Bronchial epithelial cell (primary cell): ENCODE results near the gene GGT7. TPM values are rescaled to one million over a fixed set of nuclear protein-coding genes. Genes with fewer than 3 reads are reported as not detected.

Experiments
- DNase-seq: peaks from one replicate; pipeline ENCODE4 v3.0.0-alpha.2; 2010; ENCODE audit warnings: low read depth
- FAIRE-seq: peaks from 2 replicates; lab custom pipeline; 2011; peaks lifted over from hg19 to GRCh38; lab: Jason Lieb, UNC
- H3K27me3 ChIP-seq: 2 replicates; pipeline ENCODE4 v1.5.1; 2011; ENCODE audit warnings: low read length; ENCODE audit not compliant: control insufficient read depth, insufficient read depth
- H3K36me3 ChIP-seq: 2 replicates; pipeline ENCODE4 v1.5.1; 2011; ENCODE audit warnings: low read length; ENCODE audit not compliant: control insufficient read depth, insufficient read depth
- H3K4me3 ChIP-seq: 2 replicates; pipeline ENCODE4 v1.5.1; 2011; ENCODE audit warnings: mild to moderate bottlenecking, low read depth, low read length, control low read depth
- total RNA-seq: library from RNA; depleted of rRNA; stranded (reverse); fragments of >200 nt; gene quantifications from 2 replicates; pipeline ENCODE4 v1.2.1, GENCODE V29; 2014
- TF ChIP-seq, protein P1 (sequence below): IDR thresholded peaks from 2 replicates; pipeline ENCODE4 v1.5.1; 2011; ENCODE audit warnings: mild to moderate bottlenecking, moderate library complexity, low read length, control low read depth, inconsistent platforms; ENCODE audit not compliant: insufficient read depth, severe bottlenecking

GGT7 gene
- total RNA-seq, 1 donor from 2014 or later = 1.6 TPM

DNA sequence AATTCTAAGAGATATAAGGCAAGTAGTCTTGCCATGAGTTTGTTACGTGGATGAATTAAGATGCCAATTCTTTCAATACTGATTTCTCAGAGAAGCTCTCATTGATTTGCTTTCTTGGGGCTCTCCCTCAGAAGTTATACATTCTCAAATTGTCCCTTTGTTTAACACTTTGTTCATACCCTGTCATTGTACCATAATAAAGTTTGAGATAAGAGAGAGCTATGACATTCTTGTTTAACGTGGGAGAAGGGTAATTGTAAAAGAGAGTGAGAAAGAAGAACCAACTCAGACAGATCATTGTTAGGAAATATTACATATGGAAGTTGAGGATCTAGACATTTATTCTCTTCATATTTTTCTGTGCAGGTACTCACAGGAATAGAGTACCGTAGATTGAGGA, 22.8 kb upstream of the GGT7 start:
- DNase-seq (no peak), FAIRE-seq (no peak)
- TF ChIP-seq, protein P1, sequence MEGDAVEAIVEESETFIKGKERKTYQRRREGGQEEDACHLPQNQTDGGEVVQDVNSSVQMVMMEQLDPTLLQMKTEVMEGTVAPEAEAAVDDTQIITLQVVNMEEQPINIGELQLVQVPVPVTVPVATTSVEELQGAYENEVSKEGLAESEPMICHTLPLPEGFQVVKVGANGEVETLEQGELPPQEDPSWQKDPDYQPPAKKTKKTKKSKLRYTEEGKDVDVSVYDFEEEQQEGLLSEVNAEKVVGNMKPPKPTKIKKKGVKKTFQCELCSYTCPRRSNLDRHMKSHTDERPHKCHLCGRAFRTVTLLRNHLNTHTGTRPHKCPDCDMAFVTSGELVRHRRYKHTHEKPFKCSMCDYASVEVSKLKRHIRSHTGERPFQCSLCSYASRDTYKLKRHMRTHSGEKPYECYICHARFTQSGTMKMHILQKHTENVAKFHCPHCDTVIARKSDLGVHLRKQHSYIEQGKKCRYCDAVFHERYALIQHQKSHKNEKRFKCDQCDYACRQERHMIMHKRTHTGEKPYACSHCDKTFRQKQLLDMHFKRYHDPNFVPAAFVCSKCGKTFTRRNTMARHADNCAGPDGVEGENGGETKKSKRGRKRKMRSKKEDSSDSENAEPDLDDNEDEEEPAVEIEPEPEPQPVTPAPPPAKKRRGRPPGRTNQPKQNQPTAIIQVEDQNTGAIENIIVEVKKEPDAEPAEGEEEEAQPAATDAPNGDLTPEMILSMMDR = no peak
- Histone ChIP-seq H3K27me3 (no peaks in the 10 kb centered on the region), H3K36me3 (no peaks in the 10 kb centered on the region), H3K4me3 (no peak overlapping the region)

DNA sequence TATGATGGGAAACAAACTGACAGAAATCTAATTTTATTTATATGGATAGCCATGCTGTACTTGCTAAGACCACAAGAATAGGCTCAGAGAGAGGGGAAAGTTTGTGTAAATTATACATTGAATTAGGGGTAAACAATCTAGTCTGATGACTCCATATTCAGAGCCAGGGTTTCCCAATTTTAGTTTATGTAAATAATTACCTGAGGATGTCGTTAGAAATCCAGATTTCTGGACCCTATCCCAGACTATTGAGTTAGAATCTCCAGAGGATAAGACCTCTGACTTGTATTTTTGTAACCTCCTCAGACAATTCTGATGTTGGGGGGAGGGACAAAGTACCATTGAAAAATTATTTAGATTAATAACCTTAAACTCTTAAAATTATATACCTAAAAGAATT, 22.1 kb upstream of the GGT7 start:
- Histone ChIP-seq H3K36me3 (no peaks in the 10 kb centered on the region), H3K27me3 (no peaks in the 10 kb centered on the region), H3K4me3 (no peak overlapping the region)
- DNase-seq (no peak), FAIRE-seq (no peak)
- TF ChIP-seq, protein P1 = no peak

DNA sequence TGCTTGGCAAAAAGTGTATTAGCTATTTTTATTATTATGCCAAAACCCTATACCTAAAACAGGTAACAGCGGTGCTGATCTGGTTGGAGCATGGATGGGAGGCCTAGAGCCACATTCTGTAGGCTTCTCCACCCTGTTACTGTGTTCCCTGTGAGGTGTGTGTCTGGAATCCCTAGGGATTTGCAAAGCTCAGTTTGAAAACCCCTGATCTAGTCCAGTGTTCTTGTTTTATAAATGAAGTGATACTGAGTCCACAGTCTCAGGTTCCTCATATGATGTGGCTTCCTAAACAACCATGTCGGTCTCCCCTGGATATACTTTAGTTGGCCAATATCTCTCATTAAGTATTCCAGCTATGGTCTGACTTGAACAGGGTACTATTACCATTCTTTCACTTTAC, 20.0 kb upstream of the GGT7 start:
- TF ChIP-seq, protein P1 = no peak

DNA sequence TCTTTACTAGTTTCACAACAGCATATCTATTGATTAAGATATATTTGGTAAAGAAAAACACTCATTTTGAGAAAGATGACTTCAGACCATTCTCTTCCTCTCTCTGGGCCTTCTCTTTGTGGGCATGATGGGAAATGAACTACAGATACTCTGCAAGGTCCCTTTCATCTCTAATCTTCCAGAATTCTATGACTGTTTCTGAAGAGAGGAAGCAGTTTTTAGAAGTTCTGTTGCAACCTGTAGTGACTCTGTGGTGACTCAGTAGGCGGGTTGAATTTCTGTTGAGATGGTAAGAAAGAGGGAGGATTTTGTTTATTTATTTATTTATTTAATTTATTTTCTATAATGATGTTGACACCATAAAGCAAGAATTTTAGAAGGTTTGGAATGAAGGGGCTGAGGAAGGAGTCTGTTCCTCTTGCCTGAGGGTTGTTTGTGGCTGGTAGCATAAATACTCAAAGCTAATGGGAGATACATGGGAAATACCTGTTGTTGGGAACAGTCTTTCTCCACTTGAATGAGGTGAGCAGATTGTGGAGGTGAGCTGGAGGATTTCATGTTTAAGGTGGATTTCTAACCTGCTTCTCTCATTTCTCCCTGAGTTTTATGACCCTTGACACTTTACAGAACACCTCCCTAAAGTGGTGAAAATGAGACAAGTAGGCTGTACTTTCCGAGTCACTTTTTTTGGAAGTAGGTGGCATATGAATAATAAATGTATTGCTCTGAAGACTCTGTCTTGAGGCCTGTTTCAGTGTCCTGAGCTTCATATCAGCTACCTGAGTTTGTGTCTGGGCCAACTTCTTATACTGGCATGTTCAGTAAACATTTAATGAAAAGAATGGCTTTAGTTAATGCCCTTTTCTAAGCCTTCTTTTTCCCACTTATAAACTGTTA, 18.8 kb upstream of the GGT7 start:
- no peak overlapping the region for H3K4me3 ChIP-seq
- no peaks in the 10 kb centered on the region for H3K27me3 ChIP-seq
- TF ChIP-seq, protein P1 = no peak
- no peaks in the 10 kb centered on the region for H3K36me3 ChIP-seq
- DNase-seq = peak; percentile 97
- FAIRE-seq = no peak

More for the DNA sequence above, 20.0 kb upstream of the GGT7 start:
- no peaks in the 10 kb centered on the region for H3K27me3 ChIP-seq
- H3K4me3 ChIP-seq = no peak overlapping the region
- DNase-seq (no peak), FAIRE-seq (no peak)
- no peaks in the 10 kb centered on the region for H3K36me3 ChIP-seq

DNA sequence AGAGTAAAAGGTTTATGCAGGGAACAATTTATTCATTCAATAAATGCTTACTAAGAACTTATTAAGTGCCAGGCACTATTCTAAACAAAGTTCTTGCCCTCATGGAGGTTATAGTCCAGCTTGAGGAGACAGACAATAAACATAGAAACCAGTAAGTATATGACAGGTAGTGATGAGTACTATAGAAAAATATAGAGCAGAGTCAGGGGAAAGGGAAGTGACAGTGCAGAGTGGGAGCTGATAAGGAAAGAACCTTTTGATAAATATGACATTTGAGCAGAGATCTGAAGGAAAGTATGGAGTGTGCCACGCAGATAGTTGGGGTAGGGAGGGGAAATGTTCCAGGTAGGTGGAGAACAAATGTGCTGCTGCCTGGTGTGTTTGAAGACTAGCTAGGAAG, 15.8 kb upstream of the GGT7 start:
- DNase-seq = no peak
- no peak overlapping the region for H3K4me3 ChIP-seq
- peaks cover 7% of the 10 kb centered on the region for H3K36me3 ChIP-seq
- TF ChIP-seq, protein P1 = no peak
- H3K27me3 ChIP-seq = no peaks in the 10 kb centered on the region
- FAIRE-seq = no peak
